ENCODE measurements around the gene ATOX1.
"Not testable (repeated sequence)": the region's sequence is repeated elsewhere in the genome, so short reads cannot be mapped to it uniquely, and the experiment has no call there.

ATOX1 gene, protein sequence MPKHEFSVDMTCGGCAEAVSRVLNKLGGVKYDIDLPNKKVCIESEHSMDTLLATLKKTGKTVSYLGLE

GRCh38 chr5:151758430-151759241, at the start of gene ATOX1:
Gene ATOX1 (minus strand): TSS chr5:151758631. CDS start chr5:151758551, 80 bp downstream.
- peak; percentile 80 for FAIRE-seq

GRCh38 chr5:151805414-151806223, 47.2 kb upstream of the ATOX1 start:
- peak; percentile 19 for FAIRE-seq

- no peak for FAIRE-seq
Observed at GRCh38 chr5:151800532-151800931, 42.1 kb upstream of the ATOX1 start.

GRCh38 chr5:151799407-151799806, 41.0 kb upstream of the ATOX1 start:
- FAIRE-seq: no peak

- no peak for FAIRE-seq
Observed at GRCh38 chr5:151798674-151799073, 40.2 kb upstream of the ATOX1 start.

DNA sequence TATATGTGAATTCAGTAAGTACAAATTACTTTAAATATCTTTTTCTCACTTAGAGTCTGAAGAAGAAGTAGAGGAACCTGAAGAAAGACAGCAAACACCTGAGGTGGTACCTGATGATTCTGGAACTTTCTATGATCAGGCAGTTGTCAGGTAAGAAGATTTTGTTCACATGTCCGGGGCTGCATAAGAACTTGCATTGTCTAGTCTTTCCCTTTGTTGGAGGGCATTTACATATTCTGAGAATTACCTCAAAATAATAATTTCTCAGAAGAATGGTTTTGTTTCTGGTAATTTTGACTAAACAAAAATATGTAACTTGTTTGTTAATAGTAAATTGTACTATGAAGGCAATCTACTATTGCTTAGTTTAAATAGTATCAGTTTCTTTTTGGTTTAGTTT, 37.0 kb upstream of the ATOX1 start:
- FAIRE-seq: no peak

- FAIRE-seq: no peak
Observed at GRCh38 chr5:151793358-151793757, 34.9 kb upstream of the ATOX1 start.

- no peak for FAIRE-seq
Observed at GRCh38 chr5:151787817-151788216, 29.4 kb upstream of the ATOX1 start.

GRCh38 chr5:151786468-151786867, 28.0 kb upstream of the ATOX1 start:
- FAIRE-seq: no peak

GRCh38 chr5:151784141-151784540, 25.7 kb upstream of the ATOX1 start:
- FAIRE-seq: no peak

- FAIRE-seq: not testable (repeated sequence)
Observed at GRCh38 chr5:151783664-151784063, 25.2 kb upstream of the ATOX1 start.

DNA sequence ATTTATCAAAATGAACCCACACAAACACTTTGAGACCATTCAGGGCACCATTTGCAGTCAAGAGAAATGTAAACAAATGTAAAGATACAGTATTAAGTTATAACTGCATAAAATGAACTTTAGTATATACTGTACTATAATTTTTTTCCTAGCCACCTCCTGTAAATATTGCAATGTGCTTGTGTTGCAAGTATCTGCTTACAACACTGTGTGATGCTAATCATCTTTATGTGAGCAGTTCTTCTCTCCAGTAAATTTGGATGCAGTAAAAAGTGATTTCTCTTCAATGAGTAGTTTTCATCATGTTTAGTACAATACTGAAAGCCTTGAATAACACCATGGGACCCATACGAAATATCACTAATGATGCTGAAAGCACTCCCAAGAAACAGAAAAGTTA, 22.8 kb upstream of the ATOX1 start:
- FAIRE-seq: no peak

DNA sequence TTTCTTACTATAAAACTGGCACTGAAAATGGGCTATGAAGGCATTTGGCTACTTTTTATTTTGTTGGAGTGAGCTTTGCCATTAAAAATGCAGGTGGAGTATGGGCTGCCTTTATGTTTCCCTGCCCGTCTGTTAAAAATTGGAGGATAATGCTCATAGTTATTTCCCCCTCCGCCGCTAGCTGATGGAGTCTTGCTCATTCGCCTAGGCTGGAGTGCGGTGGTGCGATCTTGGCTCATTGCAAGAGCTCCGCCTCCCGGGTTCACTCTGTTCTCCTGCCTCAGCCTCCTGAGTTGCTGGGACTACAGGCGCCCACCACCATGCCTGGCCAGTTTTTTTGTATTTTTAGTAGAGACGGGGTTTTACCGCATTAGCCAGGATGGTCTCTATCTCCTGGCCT, 21.9 kb upstream of the ATOX1 start:
- no peak for FAIRE-seq

- peak; percentile 11 for FAIRE-seq
Observed at GRCh38 chr5:151779531-151780125, 21.2 kb upstream of the ATOX1 start.

- FAIRE-seq: no peak
Observed at GRCh38 chr5:151775025-151775606, 16.7 kb upstream of the ATOX1 start.

DNA sequence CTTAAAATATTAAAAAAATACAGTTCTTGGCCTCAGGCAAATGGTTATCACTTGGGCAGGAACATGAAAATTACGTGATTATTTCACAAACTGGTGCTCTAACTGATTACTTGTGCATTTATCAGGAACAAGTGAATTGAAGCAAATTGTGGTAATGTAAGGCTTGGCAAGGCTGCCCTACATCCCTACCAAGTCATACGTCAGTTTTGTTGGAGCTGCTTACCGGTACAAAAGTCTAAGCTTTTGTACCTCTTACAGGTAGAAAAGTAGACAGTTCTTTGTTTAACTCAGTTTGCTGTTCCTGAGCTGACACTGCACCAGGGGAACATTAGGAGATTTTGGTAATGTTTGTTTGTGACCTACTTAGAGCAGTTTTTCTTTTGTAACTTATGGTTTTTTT, 15.5 kb upstream of the ATOX1 start:
- no peak for FAIRE-seq

DNA sequence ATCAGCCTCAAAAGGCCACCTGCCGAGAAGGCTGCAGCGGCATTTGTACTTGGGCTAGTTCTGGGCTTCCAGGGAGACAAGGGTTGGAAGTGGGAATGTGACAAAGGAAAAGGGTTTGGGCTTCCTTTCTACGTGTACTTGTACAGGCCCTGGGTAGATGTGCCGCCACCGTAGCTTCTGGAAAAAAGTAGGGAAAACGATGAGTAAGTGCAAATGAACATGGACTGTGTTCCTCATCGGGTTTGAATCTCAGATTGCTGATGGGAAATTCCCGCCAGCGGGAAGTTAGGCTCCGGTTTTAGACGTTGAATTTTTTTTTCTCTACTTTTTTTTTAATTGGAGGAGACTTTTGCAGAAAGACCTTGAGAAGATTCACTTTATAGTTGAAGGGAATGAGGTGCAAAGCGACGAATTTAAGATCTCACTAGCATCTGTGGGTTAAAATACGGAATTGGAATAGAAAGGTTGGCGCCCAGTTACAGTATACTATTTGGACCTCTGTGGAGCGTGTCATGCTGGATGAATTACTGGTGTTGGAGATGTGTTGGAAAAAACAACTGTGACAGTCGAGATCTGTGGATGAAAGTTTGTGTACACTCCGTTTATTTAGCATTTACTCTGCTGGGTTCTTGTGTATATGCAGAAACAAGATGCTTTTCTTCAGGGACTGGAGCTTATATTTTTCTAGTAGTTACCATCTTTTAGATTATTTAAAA, 14.6 kb upstream of the ATOX1 start:
- FAIRE-seq: no peak

DNA sequence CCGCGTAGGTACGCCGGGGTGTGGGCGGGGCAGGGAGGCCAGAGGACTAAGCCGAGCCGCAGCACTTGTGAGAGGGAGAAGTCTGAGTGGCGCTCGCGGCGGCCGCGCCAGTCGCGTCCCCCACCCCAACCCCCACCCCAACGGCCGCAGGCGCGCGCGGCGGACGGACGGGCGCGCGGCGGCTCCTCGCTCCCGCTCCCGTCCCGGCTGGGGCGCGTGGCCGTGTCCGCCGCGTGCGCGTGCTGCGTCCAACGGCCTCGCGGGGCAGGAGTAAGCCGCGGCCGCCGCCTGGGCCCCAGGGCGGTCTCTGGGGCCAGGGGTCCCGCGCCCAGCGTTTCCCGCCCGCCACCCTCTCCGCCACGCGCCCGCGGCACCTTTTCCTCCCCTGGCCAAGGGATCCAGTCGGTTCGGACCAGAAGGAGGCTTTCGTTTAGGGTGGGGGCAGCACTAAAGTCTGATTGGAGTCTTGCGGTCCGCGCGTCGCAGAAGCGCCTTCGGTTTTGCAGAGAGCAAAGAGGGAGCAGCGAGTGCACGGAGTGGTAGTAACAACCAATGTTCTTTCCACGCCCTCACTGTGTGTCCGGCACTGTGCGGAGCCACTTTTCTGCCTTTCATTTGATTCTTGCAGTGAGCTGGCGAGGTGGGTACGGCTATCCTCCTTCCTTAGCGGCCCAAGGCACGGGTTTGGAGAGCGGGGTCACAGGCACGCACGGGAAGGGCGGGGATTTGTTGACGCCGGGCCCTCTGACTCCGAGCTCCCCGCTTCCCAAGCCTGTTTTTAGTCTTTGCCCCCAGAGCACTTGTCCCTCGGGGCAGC, 13.8 kb upstream of the ATOX1 start:
- FAIRE-seq: no peak

DNA sequence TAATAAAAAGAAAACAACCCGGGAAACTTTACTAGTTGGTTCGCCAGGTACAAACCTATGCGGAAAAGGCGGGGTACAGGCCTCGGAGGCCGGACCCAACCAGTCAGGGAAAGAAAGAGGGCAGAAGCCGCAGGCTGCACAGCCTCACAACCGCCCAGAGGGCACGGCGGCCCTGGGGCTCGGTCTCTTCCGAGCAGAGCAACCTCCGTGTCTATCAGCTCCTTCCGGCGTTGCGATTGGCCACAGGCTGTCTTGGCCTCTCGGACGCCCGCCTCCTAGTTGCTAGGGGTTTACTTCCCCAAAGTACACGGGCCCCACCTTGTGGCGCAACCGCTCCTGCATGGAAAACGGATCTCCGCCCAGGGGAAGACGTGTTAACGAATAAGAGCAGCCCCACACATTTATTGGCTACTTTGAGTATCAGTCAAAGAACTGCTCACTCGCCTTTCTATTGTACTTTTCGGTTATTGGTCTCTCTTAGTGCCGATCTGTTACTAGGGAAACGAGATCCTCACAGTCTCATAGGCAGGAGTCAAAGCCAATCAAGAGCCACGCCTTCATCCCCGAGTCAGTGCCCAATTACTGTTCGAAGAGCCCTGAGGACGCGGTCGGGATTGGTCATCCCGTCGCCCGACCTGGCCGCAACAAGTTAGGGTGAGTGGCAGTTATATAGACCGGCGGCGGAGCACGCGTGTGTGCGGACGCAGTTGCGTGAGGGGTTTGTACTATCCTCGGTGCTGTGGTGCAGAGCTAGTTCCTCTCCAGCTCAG, 13.0 kb upstream of the ATOX1 start, which contains the start of gene G3BP1:
Gene G3BP1 (plus strand): TSS at position 696 of the 770 bp plus-strand sequence. CDS start 14,667 bp downstream, outside the sequence.
- peak; percentile 99 for FAIRE-seq
